Activated CD4-positive, alpha-beta T cell treated with anti-CD3 and anti-CD28 coated beads, Interleukin-2, amount 10 ng/mL, durations not matched to agents 7 days and 5 days (primary cell): Measurements from ENCODE around the gene LTBR. TPM values are rescaled to one million over a fixed set of nuclear protein-coding genes. Genes with fewer than 3 reads are reported as not detected.

Experiments used
- CTCF ChIA-PET: fragments of 350-600 bp; sonication (Branson Sonifier 250); formaldehyde crosslinking; loops from one replicate; lab custom pipeline; 2021; ENCODE audit warnings: antibody characterized with exemption; lab: Charles Lee
- POLR2A ChIA-PET: fragments of 350-600 bp; sonication (Branson Sonifier 250); formaldehyde crosslinking; loops from one replicate; lab custom pipeline; 2021; ENCODE audit warnings: antibody characterized with exemption; lab: Charles Lee
- DNase-seq: peaks from one replicate; pipeline ENCODE4 v3.0.0-alpha.2; 2020
- H3K27ac Mint-ChIP-seq: one replicate; pipeline ENCODE4 v1.8.0; 2021; ENCODE audit warnings: mild to moderate bottlenecking, moderate library complexity, mixed read lengths
- H3K27me3 Mint-ChIP-seq: one replicate; pipeline ENCODE4 v1.8.0; 2021; ENCODE audit warnings: mixed read lengths
- H3K36me3 Mint-ChIP-seq: one replicate; pipeline ENCODE4 v1.8.0; 2021; ENCODE audit warnings: low read depth, mixed read lengths
- H3K4me1 Mint-ChIP-seq: one replicate; pipeline ENCODE4 v1.8.0; 2021; ENCODE audit warnings: mixed read lengths
- H3K4me3 Mint-ChIP-seq: one replicate; pipeline ENCODE4 v1.8.0; 2021; ENCODE audit warnings: mild to moderate bottlenecking, moderate library complexity, mixed read lengths
- H3K9me3 Mint-ChIP-seq: one replicate; pipeline ENCODE4 v1.8.0; 2021; ENCODE audit warnings: mixed read lengths
- total RNA-seq, 2 experiments: library from RNA; stranded (reverse); gene quantifications; one replicate each; pipeline ENCODE4 v1.2.3, GENCODE V29; 2021

LTBR gene
- total RNA-seq, 2 experiments from 2014 or later = not detected

DNA sequence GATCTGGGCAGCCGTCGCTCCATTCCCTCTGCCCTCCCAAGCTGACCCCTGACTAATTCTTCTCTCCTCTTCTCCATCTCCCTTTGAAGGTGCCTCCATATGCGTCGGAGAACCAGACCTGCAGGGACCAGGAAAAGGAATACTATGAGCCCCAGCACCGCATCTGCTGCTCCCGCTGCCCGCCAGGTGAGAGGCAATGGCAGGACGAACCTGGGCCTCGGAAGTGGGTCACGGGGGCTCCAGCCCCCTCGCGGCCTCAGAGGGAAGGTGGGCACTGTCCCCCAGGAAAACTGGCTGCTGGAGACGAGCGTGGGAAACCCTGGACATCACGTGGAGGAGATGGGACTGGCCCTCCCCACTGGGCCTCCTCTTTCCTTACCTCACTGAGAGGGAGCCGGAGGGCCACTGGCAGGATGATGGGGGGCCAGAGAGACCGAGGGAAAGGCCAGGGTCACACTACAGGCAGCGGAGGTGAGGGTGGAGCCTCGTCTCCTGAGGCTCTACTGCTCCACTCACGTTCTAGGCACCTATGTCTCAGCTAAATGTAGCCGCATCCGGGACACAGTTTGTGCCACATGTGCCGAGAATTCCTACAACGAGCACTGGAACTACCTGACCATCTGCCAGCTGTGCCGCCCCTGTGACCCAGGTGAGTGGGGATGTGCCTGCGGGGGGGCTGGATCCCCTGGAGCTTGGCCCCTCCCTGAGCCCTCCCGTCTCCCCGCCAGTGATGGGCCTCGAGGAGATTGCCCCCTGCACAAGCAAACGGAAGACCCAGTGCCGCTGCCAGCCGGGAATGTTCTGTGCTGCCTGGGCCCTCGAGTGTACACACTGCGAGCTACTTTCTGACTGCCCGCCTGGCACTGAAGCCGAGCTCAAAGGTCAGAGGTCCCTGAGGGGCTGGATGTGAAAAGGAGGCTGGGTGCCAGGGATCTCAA, 806 bp downstream of the LTBR start:
- no peaks in the 10 kb centered on the region for H3K36me3 Mint-ChIP-seq
- CTCF ChIA-PET = interaction anchor here (1.0 to 1.4 kb wide), 3 partner anchors 10 to 32 kb away, joined by 3 to 4 read pairs (median 3); partner anchors contain the start of gene SCNN1A

DNA sequence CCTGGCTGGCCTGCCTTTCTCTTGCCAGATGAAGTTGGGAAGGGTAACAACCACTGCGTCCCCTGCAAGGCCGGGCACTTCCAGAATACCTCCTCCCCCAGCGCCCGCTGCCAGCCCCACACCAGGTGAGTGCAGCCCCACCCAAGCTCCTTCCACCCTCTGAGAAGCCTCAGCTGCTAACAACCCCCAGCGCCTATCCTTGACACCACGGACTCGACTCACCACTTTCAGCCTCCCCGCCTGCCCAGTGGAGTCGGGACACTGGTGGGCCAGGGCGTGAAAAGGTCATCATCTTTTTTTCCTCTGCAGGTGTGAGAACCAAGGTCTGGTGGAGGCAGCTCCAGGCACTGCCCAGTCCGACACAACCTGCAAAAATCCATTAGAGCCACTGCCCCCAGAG, 2.1 kb downstream of the LTBR start:
- Mint-ChIP-seq H3K27me3 (peaks cover 32% of the 10 kb centered on the region), H3K36me3 (no peaks in the 10 kb centered on the region), H3K9me3 (no peaks in the 10 kb centered on the region), H3K27ac (no peak overlapping the region), H3K4me3 (no peak overlapping the region), H3K4me1 (no peaks in the 10 kb centered on the region)
- ChIA-PET POLR2A (no interaction called here), CTCF (no interaction called here)
- DNase-seq = no peak

More for the DNA sequence above, 806 bp downstream of the LTBR start:
- POLR2A ChIA-PET = no interaction called here
- H3K4me1 Mint-ChIP-seq = no peaks in the 10 kb centered on the region
- no peak overlapping the region for H3K27ac Mint-ChIP-seq
- H3K27me3 Mint-ChIP-seq = peaks cover 34% of the 10 kb centered on the region
- no peak for DNase-seq
- H3K9me3 Mint-ChIP-seq = no peaks in the 10 kb centered on the region
- H3K4me3 Mint-ChIP-seq = no peak overlapping the region

DNA sequence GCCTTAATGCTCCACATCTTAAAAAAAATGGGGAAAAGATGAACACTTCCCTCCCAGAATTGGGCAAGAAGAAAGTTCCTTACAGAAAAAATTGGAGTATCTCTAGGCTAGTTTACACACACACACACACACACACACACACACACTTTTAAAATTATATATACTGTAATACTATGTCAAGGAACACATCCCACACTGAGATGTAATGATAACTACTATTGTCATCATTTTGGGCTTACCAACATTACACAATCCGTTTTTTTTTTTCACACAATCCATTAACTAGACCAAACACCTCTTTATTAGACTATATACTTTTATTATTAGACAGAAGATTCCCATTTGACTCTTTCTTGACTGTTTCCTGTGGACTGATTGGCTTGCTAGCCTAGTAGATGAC, 2.5 kb downstream of the LTBR start:
- DNase-seq = no peak
- no peaks in the 10 kb centered on the region for H3K9me3 Mint-ChIP-seq
- CTCF ChIA-PET = no interaction called here
- no peak overlapping the region for H3K4me3 Mint-ChIP-seq
- H3K27ac Mint-ChIP-seq = no peak overlapping the region
- no peaks in the 10 kb centered on the region for H3K36me3 Mint-ChIP-seq
- POLR2A ChIA-PET = no interaction called here
- H3K4me1 Mint-ChIP-seq = no peaks in the 10 kb centered on the region
- H3K27me3 Mint-ChIP-seq = peaks cover 27% of the 10 kb centered on the region

DNA sequence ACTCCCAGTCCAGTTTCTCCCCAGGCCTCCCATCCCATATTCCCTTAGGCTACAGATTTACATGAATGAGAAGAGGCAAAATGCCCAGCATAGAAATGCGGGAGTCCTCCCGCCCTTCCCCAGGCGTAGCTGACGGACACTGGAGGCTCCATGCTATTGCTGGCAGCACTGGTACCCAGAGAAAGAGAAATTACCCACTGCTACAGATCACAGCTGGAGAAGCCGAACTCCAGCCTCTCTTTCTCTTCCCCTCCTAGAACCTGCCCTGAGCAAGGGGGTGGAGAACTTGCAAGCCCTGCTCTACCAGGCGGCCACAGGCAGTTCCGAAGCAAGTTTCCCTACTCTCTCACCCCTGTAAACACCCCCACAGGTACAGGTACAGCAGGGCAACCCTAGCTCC, 3.6 kb downstream of the LTBR start:
- H3K9me3 Mint-ChIP-seq = no peaks in the 10 kb centered on the region
- H3K27me3 Mint-ChIP-seq = peaks cover 18% of the 10 kb centered on the region
- H3K27ac Mint-ChIP-seq = no peak overlapping the region
- DNase-seq = no peak
- no peaks in the 10 kb centered on the region for H3K4me1 Mint-ChIP-seq
- no peak overlapping the region for H3K4me3 Mint-ChIP-seq
- H3K36me3 Mint-ChIP-seq = no peaks in the 10 kb centered on the region
- ChIA-PET CTCF (interaction anchor here (1.2 kb wide), 1 partner anchor 25 kb away, joined by 3 read pairs; no protein-coding TSS in a partner anchor), POLR2A (no interaction called here)

DNA sequence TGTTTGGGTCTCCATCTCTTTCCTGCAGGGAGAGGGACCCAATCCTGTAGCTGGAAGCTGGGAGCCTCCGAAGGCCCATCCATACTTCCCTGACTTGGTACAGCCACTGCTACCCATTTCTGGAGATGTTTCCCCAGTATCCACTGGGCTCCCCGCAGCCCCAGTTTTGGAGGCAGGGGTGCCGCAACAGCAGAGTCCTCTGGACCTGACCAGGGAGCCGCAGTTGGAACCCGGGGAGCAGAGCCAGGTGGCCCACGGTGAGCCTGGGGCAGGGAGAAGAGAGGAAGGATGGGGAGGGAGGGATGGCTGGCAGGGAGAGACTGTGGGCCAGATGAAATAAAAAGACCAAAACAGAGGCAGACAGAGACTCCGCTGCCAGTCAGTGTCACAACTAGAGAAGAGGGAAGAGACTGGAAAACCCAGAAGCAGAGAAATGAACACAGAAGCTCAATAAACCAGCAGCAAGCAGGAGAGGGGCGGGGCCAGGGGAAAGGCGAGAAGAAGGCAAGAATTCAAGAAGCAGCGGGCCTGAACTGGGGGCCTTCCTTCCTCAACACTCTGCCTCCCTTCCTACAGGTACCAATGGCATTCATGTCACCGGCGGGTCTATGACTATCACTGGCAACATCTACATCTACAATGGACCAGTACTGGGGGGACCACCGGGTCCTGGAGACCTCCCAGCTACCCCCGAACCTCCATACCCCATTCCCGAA, 6.3 kb downstream of the LTBR start:
- no peaks in the 10 kb centered on the region for H3K9me3 Mint-ChIP-seq
- no peaks in the 10 kb centered on the region for H3K36me3 Mint-ChIP-seq
- H3K4me3 Mint-ChIP-seq = no peak overlapping the region
- H3K27ac Mint-ChIP-seq = no peak overlapping the region
- no peak for DNase-seq
- H3K4me1 Mint-ChIP-seq = no peaks in the 10 kb centered on the region
- ChIA-PET CTCF (interaction anchor here (0.6 to 0.7 kb wide), 2 partner anchors 10 to 33 kb away, joined by 3 to 4 read pairs; no protein-coding TSS in a partner anchor), POLR2A (no interaction called here)
- H3K27me3 Mint-ChIP-seq = peaks cover 8% of the 10 kb centered on the region

DNA sequence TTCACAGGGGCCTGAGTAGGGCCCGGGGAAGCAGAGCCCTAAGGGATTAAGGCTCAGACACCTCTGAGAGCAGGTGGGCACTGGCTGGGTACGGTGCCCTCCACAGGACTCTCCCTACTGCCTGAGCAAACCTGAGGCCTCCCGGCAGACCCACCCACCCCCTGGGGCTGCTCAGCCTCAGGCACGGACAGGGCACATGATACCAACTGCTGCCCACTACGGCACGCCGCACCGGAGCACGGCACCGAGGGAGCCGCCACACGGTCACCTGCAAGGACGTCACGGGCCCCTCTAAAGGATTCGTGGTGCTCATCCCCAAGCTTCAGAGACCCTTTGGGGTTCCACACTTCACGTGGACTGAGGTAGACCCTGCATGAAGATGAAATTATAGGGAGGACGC, 7.1 kb downstream of the LTBR start:
- Mint-ChIP-seq H3K4me3 (no peak overlapping the region), H3K27ac (no peak overlapping the region), H3K27me3 (peaks cover 9% of the 10 kb centered on the region), H3K9me3 (no peaks in the 10 kb centered on the region), H3K4me1 (no peaks in the 10 kb centered on the region), H3K36me3 (no peaks in the 10 kb centered on the region)
- ChIA-PET CTCF (no interaction called here), POLR2A (no interaction called here)
- no peak for DNase-seq

DNA sequence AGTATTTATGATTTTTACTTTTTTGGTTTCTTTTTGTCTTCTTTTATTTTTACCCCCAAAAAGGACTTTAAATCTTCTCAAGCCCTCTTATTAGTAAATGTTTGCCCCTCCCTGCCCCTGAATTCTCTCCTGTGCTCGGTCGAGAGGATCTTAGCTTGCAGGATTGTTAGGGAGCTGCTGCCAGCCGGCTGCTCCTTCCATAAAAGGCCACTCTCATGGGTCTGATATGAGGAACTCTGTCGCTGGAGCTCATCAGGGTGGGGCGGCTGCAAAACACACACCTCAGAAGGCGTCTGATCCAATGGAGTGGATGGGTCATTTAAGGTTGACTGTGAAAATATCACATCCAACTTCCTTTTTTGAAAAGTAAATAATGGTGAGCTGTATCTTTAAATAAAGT, 8.5 kb downstream of the LTBR start:
- H3K27me3 Mint-ChIP-seq = peaks cover 10% of the 10 kb centered on the region
- ChIA-PET CTCF (interaction anchor here (0.9 to 1.5 kb wide), 4 partner anchors 12 to 32 kb away, joined by 3 to 6 read pairs (median 4); no protein-coding TSS in a partner anchor), POLR2A (interaction anchor here (0.6 kb wide), 1 partner anchor 12 kb away, joined by 4 read pairs; no protein-coding TSS in a partner anchor)
- no peaks in the 10 kb centered on the region for H3K4me1 Mint-ChIP-seq
- no peak for DNase-seq
- H3K4me3 Mint-ChIP-seq = no peak overlapping the region
- H3K27ac Mint-ChIP-seq = no peak overlapping the region
- H3K9me3 Mint-ChIP-seq = no peaks in the 10 kb centered on the region
- no peaks in the 10 kb centered on the region for H3K36me3 Mint-ChIP-seq

DNA sequence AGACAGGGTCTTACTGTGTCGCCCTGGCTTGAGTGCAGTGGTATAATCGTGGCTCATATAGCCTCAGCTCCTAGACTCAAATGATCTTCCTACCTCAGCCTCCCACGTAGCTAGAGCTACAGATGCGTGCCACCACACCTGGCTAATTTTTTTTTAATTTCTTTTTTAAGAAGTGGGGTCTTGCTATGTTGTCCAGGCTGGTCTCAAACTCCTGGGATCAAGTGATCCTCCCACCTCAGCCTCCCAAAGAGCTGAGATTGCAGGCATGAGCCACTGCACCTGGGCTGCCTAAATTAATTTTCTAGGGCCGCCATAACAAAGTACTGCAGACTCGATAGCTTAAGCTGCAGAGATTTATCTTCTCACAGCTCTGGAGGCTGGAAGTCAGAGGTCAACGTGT, 9.1 kb downstream of the LTBR start:
- Mint-ChIP-seq H3K4me3 (no peak overlapping the region), H3K36me3 (no peaks in the 10 kb centered on the region), H3K4me1 (no peaks in the 10 kb centered on the region), H3K9me3 (no peaks in the 10 kb centered on the region), H3K27me3 (peaks cover 7% of the 10 kb centered on the region), H3K27ac (no peak overlapping the region)
- ChIA-PET POLR2A (no interaction called here), CTCF (interaction anchor here (0.9 to 1.5 kb wide), 5 partner anchors 12 to 114 kb away, joined by 3 to 6 read pairs (median 3); no protein-coding TSS in a partner anchor)
- no peak for DNase-seq

DNA sequence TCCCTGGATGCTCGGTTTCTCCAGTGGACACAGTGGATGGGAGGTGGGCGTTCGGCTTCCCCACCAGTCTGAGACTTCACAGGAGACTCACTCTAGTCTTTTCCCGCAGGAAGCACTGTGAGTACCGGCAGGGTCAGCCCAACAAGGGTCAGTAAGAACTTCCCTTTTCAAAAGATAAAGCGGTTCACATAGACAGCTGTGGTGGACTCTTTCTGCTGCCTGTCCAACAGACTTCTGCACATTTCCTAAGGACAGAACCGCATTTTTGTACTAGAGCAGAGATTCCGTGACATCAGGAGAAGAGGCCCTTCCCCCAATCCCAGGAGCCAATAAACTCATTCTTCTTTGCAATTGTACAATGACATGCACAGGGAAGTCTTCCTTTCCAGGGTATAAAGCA, 10.4 kb downstream of the LTBR start:
- CTCF ChIA-PET = no interaction called here
- no peak for DNase-seq
- no peaks in the 10 kb centered on the region for H3K4me1 Mint-ChIP-seq
- peaks cover 7% of the 10 kb centered on the region for H3K27me3 Mint-ChIP-seq
- no peak overlapping the region for H3K4me3 Mint-ChIP-seq
- H3K9me3 Mint-ChIP-seq = no peaks in the 10 kb centered on the region
- POLR2A ChIA-PET = no interaction called here
- H3K27ac Mint-ChIP-seq = no peak overlapping the region
- H3K36me3 Mint-ChIP-seq = no peaks in the 10 kb centered on the region

DNA sequence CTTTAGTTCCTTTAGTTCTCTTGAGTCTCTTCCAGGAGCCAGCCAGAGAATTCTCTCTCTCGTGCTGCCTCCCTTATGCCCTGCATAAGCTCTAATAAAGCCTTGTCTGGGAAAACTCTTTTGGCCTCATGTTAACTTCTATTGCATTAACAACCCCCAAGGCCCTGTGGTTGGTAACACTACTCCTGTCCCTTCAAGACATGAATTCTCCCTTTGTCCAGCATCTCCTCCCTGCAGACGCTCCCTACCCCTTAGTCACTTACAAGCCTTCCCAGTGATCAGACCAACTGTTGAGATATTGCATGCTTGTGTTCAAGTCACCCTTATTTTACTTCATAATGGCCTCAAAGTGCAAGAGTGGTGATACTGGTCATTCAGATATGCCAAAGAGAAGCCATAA, 12.1 kb downstream of the LTBR start:
- H3K4me1 Mint-ChIP-seq = no peaks in the 10 kb centered on the region
- POLR2A ChIA-PET = no interaction called here
- no peaks in the 10 kb centered on the region for H3K9me3 Mint-ChIP-seq
- H3K36me3 Mint-ChIP-seq = no peaks in the 10 kb centered on the region
- no peak for DNase-seq
- H3K4me3 Mint-ChIP-seq = no peak overlapping the region
- CTCF ChIA-PET = no interaction called here
- no peak overlapping the region for H3K27ac Mint-ChIP-seq
- peaks cover 9% of the 10 kb centered on the region for H3K27me3 Mint-ChIP-seq

DNA sequence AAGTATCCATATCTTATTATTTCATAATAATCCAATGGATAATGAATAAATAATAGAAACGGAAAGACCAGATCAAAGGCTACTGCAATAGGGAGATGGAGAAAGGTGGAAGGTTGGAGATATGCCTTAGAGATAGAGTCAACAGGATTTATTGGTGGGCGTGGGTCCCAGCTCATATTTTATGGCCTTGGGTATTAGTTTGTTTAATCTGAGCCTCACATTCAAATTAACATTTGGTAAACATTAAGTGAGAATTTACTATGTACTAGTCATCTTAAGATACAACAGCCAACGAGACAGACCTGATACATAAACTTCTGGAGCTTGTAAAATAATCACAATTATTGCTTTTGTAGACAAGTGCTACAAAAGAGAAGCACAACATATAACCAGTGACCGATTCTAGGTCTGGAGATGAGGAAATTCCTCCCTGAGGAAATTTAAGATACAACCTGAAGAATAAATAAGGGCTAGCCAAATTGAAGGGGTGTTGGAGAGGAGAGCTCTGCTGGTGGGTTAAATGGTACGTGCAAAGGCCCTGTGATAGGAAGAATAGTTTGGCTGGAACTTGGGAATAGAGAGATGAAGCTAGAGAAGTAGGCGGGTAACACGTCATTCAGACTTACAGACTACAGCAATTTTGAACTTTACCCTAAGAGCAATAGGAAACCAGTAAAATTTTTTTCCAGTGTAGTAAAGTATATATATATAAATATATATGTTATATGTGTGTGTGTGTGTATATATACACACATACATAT, 16.1 kb downstream of the LTBR start:
- CTCF ChIA-PET = interaction anchor here (1.0 to 1.3 kb wide), 2 partner anchors 10 to 56 kb away, joined by 3 read pairs; no protein-coding TSS in a partner anchor
- H3K9me3 Mint-ChIP-seq = no peaks in the 10 kb centered on the region
- POLR2A ChIA-PET = no interaction called here
- no peaks in the 10 kb centered on the region for H3K36me3 Mint-ChIP-seq
- peaks cover 15% of the 10 kb centered on the region for H3K27me3 Mint-ChIP-seq
- no peak overlapping the region for H3K27ac Mint-ChIP-seq
- no peak for DNase-seq
- H3K4me1 Mint-ChIP-seq = no peaks in the 10 kb centered on the region
- no peak overlapping the region for H3K4me3 Mint-ChIP-seq

DNA sequence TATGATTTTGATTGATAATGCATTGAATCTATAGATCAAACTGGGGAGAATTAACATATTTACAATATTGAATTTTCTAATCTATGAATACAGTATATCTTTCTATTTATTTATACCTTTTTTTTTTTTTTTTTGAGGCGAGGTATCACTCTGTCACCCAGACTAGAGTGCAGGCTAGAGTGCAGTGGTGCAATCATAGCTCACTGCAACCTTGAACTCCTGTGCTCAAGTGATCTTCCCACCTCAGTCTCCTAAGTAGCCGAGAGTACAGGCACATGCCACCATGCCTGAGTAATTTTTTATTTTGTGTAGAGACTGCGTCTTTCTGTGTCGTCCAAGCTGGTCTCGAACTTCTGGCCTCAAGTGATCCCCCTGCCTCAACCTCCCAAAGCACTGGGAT, 20.4 kb downstream of the LTBR start:
- peaks cover 13% of the 10 kb centered on the region for H3K27me3 Mint-ChIP-seq
- ChIA-PET CTCF (no interaction called here), POLR2A (interaction anchor here (0.6 kb wide), 2 partner anchors 12 to 130 kb away, joined by 4 to 5 read pairs; partner anchors contain the start of gene GAPDH)
- H3K4me1 Mint-ChIP-seq = no peaks in the 10 kb centered on the region
- H3K9me3 Mint-ChIP-seq = no peaks in the 10 kb centered on the region
- H3K27ac Mint-ChIP-seq = no peak overlapping the region
- no peak overlapping the region for H3K4me3 Mint-ChIP-seq
- no peaks in the 10 kb centered on the region for H3K36me3 Mint-ChIP-seq
- no peak for DNase-seq
